ENCODE measurements around the gene RELN.

GRCh38 chr7:103752995-103753394 lies 236.5 kb downstream of the RELN start:
- TF ChIP-seq PATZ1 (CRISPR knock-in tag; IDR thresholded peaks at IDR 0.05; ENCODE audit: borderline replicate concordance) (no peak), ZFP3 (CRISPR knock-in tag; IDR thresholded peaks at IDR 0.05) (no peak), ZNF70 (CRISPR knock-in tag; IDR thresholded peaks at IDR 0.05) (no peak), CREB5 (CRISPR knock-in tag; IDR thresholded peaks at IDR 0.05; ENCODE audit: low read depth) (no peak), PPARA (CRISPR knock-in tag; IDR thresholded peaks at IDR 0.05; ENCODE audit: borderline replicate concordance) (no peak), CSRNP3 (CRISPR knock-in tag; IDR thresholded peaks at IDR 0.05) (no peak), RARB (CRISPR knock-in tag; IDR thresholded peaks at IDR 0.05) (no peak), OSR1 (CRISPR knock-in tag; IDR thresholded peaks at IDR 0.05) (no peak), TCF4 (CRISPR knock-in tag; IDR thresholded peaks at IDR 0.05; ENCODE audit: borderline replicate concordance) (no peak), ZC3H10 (CRISPR knock-in tag; IDR thresholded peaks at IDR 0.05) (no peak)

All from SK-N-SH treated with all-trans-retinoic acid at 6 μM for 48 hours (cell line).